Activated CD8-positive, alpha-beta memory T cell treated with anti-CD3 and anti-CD28 coated beads, Interleukin-2, amount 50 U/mL, for 1 hour (primary cell): ENCODE data around the gene CACNA1E.

Experiments used
- DNase-seq: peaks from one replicate; pipeline ENCODE4 v3.0.0-alpha.2; 2020; ENCODE audit errors: extremely low read depth

CACNA1E gene

DNA sequence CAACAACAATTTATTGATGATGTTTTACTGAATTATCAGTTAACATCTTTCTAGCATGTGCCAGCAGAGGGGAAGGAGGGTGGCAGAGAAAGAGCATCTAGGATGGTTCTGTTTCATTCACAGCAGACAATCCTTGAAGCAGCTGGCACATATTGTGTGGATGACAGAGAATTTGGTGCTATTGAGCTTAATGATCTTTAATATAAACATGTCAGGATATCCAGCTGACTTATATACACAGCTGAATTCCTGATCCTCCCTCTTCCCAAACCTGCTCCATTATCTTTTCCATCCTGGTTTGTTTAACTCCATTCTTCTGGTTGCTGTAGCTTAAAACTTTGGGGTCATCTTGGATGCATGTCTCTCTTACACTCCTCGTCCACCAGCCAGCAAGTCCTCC lies 218.6 kb downstream of the CACNA1E start:
- DNase-seq = no peak

DNA sequence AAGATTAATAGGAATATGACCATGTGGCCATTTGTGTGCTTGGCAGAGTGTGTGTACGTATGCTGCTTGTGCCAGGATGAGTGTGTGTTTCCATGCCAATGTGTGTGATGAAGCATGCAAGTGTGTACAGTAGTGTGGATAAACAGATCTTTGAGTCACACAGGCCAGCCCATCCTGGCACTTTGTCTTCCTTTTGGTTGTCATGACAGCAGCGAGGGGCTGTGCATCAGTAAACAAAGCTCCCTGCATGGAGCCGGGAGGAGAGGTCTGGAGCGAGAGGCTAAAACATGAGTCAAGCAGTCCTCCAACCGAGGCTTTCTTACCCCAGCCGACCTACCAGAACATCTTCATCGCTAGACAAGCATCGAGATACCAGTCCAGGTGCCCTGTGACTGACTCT lies 221.2 kb downstream of the CACNA1E start:
- no peak for DNase-seq

GRCh38 chr1:181711820-181712219 lies 228.5 kb downstream of the CACNA1E start:
- DNase-seq = no peak

- DNase-seq = no peak
Observed at GRCh38 chr1:181712711-181713110, 229.4 kb downstream of the CACNA1E start.

DNA sequence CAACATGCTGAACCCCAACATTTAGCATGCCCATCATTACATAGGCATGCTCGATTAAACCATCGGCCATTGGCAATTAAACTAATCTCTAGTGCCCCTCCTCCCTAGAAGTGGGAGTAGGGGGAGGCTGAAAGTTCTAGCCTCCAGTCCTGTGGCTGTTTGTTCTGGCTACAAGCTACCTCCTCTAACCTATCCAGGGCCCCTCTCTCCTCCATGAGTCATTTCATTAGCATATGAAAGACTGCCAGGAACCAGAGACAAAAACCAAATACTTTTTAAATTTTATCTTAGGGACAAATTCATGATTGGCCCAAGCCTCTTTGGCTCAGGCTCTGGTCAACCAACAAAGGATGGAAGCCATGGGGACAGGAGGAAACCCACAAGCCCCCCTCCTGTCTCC lies 231.1 kb downstream of the CACNA1E start:
- no peak for DNase-seq

- DNase-seq = no peak
Observed at GRCh38 chr1:181718034-181718433, 234.7 kb downstream of the CACNA1E start.

GRCh38 chr1:181726320-181727012 lies 243.1 kb downstream of the CACNA1E start:
- no peak for DNase-seq

DNA sequence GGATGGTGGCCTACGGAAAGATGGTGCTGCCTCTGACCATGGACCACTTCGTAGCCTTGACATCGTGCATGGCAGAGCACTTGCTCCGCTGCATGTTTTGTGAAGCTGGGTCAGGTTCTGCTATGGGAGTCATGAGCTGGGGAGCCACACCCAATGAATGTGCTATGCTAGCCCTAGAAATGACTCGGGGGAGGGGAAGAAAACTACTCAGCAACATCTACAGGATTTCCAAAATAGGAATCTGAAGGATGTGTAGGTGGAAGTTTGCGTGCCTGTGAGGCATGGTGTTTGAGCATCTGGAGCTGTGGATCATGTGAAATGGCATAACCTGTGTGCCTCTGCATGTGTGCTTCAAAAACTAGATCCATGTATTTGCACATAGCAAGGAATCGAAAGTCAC lies 247.3 kb downstream of the CACNA1E start:
- DNase-seq = no peak

DNA sequence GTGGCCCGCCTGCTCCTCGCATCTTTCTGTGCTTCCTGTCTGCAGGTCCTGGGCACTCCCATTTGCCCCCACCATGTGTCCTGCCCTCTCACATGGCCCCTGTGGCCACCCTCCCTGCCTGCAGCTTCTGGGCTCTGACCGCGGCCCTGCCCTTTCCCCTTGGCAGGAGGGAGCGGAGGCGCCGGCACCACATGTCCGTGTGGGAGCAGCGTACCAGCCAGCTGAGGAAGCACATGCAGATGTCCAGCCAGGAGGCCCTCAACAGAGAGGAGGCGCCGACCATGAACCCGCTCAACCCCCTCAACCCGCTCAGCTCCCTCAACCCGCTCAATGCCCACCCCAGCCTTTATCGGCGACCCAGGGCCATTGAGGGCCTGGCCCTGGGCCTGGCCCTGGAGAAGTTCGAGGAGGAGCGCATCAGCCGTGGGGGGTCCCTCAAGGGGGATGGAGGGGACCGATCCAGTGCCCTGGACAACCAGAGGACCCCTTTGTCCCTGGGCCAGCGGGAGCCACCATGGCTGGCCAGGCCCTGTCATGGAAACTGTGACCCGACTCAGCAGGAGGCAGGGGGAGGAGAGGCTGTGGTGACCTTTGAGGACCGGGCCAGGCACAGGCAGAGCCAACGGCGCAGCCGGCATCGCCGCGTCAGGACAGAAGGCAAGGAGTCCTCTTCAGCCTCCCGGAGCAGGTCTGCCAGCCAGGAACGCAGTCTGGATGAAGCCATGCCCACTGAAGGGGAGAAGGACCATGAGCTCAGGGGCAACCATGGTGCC lies 249.1 kb downstream of the CACNA1E start:
- DNase-seq = no peak

DNA sequence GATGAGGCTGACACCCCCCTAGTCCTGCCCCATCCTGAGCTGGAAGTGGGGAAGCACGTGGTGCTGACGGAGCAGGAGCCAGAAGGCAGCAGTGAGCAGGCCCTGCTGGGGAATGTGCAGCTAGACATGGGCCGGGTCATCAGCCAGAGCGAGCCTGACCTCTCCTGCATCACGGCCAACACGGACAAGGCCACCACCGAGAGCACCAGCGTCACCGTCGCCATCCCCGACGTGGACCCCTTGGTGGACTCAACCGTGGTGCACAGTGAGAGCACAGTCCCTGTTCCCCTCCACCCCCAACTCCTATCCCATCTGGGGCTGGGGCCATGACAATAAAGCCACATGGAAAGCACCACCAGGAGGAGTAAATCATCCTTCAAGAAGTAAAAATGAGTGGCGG lies 250.2 kb downstream of the CACNA1E start:
- no peak for DNase-seq

GRCh38 chr1:181737056-181737455 lies 253.7 kb downstream of the CACNA1E start:
- no peak for DNase-seq

DNA sequence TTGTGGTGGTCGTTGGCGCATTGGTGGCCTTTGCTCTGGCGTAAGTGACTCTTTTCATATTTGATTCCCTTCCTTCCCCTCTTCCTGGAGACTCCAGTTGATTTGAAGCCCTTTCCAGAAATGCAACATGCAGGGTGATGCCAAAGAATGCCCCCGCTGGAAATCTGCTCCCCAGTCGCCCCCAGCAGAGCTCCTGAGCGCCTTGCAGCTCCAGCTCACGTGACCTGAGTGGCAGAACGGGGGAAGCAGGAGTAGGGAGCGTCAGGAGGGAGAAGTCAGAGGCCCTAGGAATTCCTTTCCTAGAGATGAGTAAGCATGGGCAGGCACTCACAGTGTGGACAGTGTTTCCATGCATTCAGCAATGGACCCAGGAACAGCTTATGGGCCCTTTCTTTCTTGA lies 255.9 kb downstream of the CACNA1E start:
- no peak for DNase-seq

- DNase-seq = no peak
Observed at GRCh38 chr1:181742426-181742825, 259.1 kb downstream of the CACNA1E start.

- no peak for DNase-seq
Observed at GRCh38 chr1:181743878-181744312, 260.6 kb downstream of the CACNA1E start.

GRCh38 chr1:181746224-181746623 lies 262.9 kb downstream of the CACNA1E start:
- DNase-seq = no peak

DNA sequence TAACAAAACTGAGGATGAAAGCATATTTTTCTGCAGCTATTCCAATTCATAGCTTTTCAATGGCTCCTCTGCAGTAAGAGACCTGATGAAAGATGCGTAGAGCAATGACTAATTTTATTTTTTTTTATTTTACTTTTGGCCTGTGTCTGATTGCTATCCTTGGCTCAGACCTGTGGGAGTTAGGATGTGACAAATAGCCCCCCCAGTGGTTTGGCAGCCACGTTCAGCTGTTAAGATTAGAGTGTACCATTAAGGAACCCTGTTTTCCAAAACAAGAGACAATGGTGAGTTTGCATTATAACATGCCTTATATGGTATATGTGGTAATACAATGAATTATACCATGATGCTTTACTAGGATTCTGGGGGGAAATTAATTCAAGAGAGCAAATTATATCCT lies 264.7 kb downstream of the CACNA1E start:
- DNase-seq = no peak

DNA sequence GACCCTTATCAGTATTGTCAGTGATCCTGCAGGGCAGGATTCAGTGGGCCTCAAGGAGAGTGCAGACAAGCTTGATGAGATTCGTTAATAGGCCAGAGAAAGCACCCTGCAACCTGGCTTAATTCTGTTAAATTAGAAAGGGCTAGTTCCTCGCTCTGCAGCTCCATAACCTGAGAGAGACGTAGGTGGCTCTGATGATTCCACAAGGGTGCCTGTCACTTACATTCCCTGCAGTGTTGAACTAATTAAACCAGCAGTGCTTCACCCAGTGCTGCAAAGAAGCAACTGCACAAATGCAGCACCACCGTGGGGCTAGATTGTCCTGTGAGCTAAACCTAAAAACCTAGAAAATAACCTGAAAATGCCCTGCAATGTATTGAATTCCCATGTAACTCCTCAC lies 270.8 kb downstream of the CACNA1E start:
- no peak for DNase-seq

- no peak for DNase-seq
Observed at GRCh38 chr1:181759481-181759880, 276.2 kb downstream of the CACNA1E start.

DNA sequence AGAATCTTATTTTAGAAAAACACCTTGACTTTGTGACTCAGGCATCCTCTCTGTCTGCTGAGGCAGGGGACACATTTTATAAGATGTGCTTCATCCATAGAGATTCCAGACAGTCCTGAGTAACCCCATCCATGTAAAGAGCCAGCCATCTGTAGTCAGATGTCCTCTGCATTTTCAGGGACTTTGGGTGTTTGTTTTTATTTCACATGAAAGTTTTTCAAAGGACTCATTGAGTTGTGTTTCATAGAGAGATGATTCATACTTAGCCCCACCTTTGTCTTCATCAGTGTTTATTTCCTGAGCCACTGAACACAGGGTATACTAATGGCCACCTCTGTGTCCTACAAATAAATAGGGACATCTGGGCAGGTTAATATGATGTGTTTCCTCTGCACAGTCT lies 280.4 kb downstream of the CACNA1E start:
- DNase-seq = no peak

DNA sequence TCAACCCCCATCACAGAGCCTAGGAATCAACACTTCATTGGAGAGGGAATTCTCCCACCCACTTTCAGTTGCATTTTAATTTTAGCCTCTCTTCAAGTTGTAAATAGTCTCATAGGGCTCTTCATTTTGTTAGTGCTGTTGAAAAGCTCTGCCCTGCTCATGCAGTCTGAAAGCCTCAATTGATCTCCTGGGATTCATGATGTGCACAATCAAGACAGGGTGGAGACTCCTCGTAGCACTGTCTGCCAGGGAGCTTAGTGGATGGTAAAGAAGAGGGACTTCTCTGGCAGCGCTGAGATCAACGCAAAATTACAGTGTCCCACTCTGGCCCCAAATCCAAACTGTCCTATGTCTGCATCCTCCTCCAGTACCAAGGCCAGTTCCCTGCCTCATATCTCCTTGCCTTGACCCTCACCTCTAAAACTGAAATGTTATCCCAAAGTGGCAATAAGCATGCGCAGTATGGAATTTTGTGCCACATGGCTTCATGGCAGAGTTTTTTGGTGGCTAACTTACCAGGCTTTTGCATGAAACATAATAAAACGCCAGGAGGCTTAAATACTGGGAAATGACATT lies 282.2 kb downstream of the CACNA1E start:
- no peak for DNase-seq

DNA sequence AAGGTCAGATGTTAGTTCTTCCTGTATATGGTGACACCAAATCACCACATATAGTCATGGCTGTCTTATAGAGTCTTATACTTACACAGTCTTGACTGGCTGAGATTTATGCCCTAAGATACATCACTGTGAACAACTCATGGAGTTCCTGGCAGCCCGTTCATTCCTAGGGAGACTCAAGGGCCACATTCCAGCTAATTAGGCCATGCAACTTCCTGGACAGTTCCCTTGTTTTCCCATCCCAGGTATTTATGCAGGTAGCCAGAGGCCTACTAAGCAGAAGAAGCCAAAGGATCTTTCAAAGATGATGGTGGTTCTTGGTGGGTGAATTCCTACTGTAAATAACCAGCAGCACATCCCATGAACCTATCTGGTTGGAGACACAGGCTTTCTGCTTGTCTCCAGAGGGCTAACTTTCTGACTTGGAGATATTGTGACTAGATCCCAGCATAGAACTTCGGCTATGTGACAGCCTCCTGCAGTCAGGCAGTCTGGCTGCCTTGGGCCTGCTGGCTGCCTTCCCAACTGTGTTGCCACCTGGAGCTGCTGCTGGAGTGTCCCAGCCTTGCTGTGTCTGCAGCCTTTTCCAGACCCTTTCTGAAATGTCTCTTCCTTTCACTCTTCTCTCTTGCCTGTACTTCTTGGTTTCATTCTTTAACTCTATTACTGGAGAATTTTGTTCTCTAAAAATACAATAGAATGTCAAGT lies 283.8 kb downstream of the CACNA1E start:
- no peak for DNase-seq

DNA sequence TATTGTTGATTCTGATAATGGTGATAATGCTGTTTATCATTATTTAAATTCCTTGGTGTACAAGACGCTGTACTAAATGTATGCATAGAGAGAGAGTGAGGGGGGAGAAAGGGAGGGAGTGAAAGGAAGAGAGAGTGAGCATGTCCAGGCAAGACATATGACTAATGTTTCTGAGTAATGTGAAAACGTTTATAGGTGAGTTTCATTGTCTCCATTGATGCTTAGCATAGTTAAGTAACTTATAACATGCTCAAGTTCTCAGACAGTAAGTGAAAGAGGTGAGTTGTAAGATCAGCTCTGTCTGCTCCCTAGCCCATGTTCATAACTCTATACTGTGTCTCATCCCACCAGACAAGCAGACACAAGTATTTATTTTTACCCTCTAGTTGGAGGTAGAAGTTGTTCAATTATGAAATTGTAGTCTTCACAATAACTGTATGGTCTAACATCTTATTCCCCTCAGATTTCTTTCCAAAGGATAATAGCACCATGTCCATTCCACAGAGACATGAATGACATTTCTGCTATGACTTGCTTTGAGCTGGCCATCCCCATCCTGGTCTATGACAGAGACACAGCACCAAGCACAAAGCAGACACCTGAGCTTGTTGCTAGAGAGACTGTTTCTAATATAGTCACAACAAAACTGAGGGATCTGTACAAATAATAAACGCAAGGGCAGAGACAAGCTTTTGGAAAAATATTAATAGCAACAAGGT lies 285.1 kb downstream of the CACNA1E start:
- no peak for DNase-seq
